Esophagus squamous epithelium (tissue), 5 donors: ENCODE data around the gene FBXL7. TPM values are rescaled to one million over a fixed set of nuclear protein-coding genes. Genes with fewer than 3 reads are reported as not detected.

Experiments
- DNase-seq: peaks from one replicate; lab custom pipeline; 2025; lab: John Stamatoyannopoulos, UW
- H3K27ac ChIP-seq, 4 donors: fragments of 200-600 bp; sonication (generic); one replicate each; pipeline ENCODE4 v1.5.1; 2016 to 2019; ENCODE audit warnings: mild to moderate bottlenecking in 1 of 4
- H3K27me3 ChIP-seq, 4 donors: fragments of 200-600 bp; sonication (generic); 1 replicate in 3 of 4; 2 replicates in 1 of 4; pipeline versions ENCODE4 v1.5.1 to v1.6.0; 2017 to 2021; ENCODE audit warnings: antibody characterized with exemption in 1 of 4
- H3K36me3 ChIP-seq, 3 donors: fragments of 200-600 bp; sonication (generic); one replicate each; pipeline ENCODE4 v1.5.1; 2016 to 2019
- H3K4me1 ChIP-seq, 3 donors: fragments of 200-600 bp; sonication (generic); one replicate each; pipeline ENCODE4 v1.5.1; 2017 to 2019
- H3K4me3 ChIP-seq, 4 donors: fragments of 200-600 bp; sonication (generic); 1 replicate in 3 of 4; 2 replicates in 1 of 4; pipeline ENCODE4 v1.5.1; 2016 to 2019; ENCODE audit warnings: mild to moderate bottlenecking in 2 of 4, moderate library complexity in 1 of 4
- H3K9me3 ChIP-seq, 3 donors: fragments of 200-600 bp; sonication (generic); one replicate each; pipeline ENCODE4 v1.5.1; 2016 to 2019
- POLR2A ChIP-seq, 4 donors: fragments of 450-650 bp; IDR thresholded peaks; one replicate each; pipeline ENCODE4 v1.6.1; 2017; ENCODE audit warnings: antibody characterized with exemption in 4 of 4, mild to moderate bottlenecking in 4 of 4, moderate library complexity in 3 of 4
- WGBS, 2 donors: methylation state at CpG; one replicate each; pipeline ENCODE4 v1.1.5; 2018; 5-methylcytosine and 5-hydroxymethylcytosine counted together
- intact Hi-C: fragments of 100-400 bp; cut with DNase I; formaldehyde crosslinking; loops from one replicate; pipeline ENCODE4 v1.15.0; 2022
- total RNA-seq, 4 donors: library from RNA; depleted of rRNA; stranded (reverse); fragments of >200 nt; gene quantifications; one replicate each; pipeline ENCODE4 v1.1.0, GENCODE V29; 2016
- TF ChIP-seq, protein P1 (sequence below), 6 experiments: fragments of 450-650 bp in 4 of 6; fragments of 200-600 bp in 2 of 6; sonication (generic) in 2 of 6; IDR thresholded peaks; one replicate each; pipeline ENCODE4 v1.5.1; 2016 to 2019; ENCODE audit warnings: antibody characterized with exemption in 6 of 6, mild to moderate bottlenecking in 4 of 6, moderate library complexity in 4 of 6
- donor health status: DM: yes; HTN: yes; CAD: no.

The FBXL7 gene
- total RNA-seq, 4 donors from 2014 or later, result 0.68 to 15.1 (median 2.8) TPM

- H3K4me1 ChIP-seq, result no peaks in the 10 kb centered on the region
- no peak overlapping the region for H3K27ac ChIP-seq
- intact Hi-C loops, result no loop called here
- DNase-seq, result no peak
- no peaks in the 10 kb centered on the region for H3K27me3 ChIP-seq
- TF ChIP-seq, protein P1, sequence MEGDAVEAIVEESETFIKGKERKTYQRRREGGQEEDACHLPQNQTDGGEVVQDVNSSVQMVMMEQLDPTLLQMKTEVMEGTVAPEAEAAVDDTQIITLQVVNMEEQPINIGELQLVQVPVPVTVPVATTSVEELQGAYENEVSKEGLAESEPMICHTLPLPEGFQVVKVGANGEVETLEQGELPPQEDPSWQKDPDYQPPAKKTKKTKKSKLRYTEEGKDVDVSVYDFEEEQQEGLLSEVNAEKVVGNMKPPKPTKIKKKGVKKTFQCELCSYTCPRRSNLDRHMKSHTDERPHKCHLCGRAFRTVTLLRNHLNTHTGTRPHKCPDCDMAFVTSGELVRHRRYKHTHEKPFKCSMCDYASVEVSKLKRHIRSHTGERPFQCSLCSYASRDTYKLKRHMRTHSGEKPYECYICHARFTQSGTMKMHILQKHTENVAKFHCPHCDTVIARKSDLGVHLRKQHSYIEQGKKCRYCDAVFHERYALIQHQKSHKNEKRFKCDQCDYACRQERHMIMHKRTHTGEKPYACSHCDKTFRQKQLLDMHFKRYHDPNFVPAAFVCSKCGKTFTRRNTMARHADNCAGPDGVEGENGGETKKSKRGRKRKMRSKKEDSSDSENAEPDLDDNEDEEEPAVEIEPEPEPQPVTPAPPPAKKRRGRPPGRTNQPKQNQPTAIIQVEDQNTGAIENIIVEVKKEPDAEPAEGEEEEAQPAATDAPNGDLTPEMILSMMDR (IDR thresholded peaks at IDR 0.05), result no peak
- TF ChIP-seq POLR2A (IDR thresholded peaks at IDR 0.05), result no peak
- H3K36me3 ChIP-seq, result no peaks in the 10 kb centered on the region
- H3K4me3 ChIP-seq, result no peak overlapping the region
- 56 to 59% methylated on average over 3 to 5 of the region's 5 CpGs for WGBS, 2 donors
- H3K9me3 ChIP-seq, result no peaks in the 10 kb centered on the region
Measured at GRCh38 chr5:15957124-15957523, 457.1 kb downstream of the FBXL7 start.

GRCh38 chr5:15959370-15960164 lies 459.6 kb downstream of the FBXL7 start:
- no peak for TF ChIP-seq POLR2A (IDR thresholded peaks at IDR 0.05)
- TF ChIP-seq, protein P1 (IDR thresholded peaks at IDR 0.05), result no peak
- no peaks in the 10 kb centered on the region for H3K9me3 ChIP-seq
- DNase-seq, result no peak
- no peaks in the 10 kb centered on the region for H3K36me3 ChIP-seq
- no peaks in the 10 kb centered on the region for H3K27me3 ChIP-seq
- 74 to 76% methylated on average over 7 of the region's 7 CpGs for WGBS, 2 donors
- H3K4me1 ChIP-seq, result no peaks in the 10 kb centered on the region
- H3K27ac ChIP-seq, result no peak overlapping the region
- no peak overlapping the region for H3K4me3 ChIP-seq
- intact Hi-C loops, result no loop called here

DNA sequence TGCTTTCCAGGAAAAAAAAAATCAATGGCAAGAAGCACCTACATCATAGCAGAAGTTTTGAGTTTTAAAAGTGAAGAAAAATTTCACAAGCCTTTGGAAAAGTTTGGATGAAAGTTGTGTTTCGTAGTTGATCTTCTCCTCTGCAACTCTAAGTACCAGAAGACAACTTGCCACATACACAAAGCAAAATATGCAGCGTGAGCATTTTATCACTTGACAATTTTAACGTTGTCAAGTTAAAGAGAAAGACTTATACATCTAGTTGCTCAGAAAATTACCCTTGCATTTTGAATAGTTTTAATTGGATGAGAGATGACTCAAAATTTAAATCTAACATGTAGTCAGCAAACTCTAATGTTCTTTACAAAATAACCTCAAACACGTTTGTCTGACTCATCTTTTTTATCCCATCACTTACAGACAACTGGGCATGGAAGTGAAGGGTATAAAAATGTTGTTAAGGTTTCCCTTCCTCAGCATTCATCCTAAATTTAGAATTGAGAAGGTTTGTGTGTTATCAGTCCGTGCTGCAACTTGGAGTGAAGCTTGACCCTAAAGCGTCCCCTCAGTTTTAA lies 466.2 kb downstream of the FBXL7 start:
- no peaks in the 10 kb centered on the region for H3K27me3 ChIP-seq
- no peaks in the 10 kb centered on the region for H3K9me3 ChIP-seq
- TF ChIP-seq, protein P1 (IDR thresholded peaks at IDR 0.05), result no peak
- TF ChIP-seq POLR2A (IDR thresholded peaks at IDR 0.05), result no peak
- intact Hi-C loops, result no loop called here
- DNase-seq, result no peak
- H3K27ac ChIP-seq, result no peak overlapping the region
- 45 to 58% methylated on average over 6 of the region's 6 CpGs for WGBS, 2 donors
- H3K36me3 ChIP-seq, result no peaks in the 10 kb centered on the region
- H3K4me1 ChIP-seq, result no peaks in the 10 kb centered on the region
- no peak overlapping the region for H3K4me3 ChIP-seq

DNA sequence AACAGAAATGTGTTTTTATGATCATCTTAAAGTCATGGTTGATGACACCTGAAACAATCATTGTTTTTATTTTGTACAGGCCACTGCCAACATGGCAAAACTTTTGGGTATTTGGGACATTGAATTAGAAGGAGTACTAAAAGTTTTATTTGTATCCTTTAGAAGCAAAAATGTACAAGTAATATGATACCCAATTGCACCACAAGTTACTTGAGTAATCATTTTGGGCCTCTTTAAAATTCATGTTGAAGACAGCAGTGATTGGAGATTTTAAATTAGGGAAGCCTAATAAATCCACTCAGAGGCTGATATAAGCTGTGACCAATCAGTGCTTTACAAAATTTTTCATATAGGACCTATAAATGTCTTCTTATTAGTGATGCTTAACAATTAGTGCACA lies 466.7 kb downstream of the FBXL7 start:
- TF ChIP-seq, protein P1 (IDR thresholded peaks at IDR 0.05), result no peak
- no peak for TF ChIP-seq POLR2A (IDR thresholded peaks at IDR 0.05)
- Histone ChIP-seq H3K36me3 (no peaks in the 10 kb centered on the region), H3K4me3 (no peak overlapping the region), H3K9me3 (no peaks in the 10 kb centered on the region), H3K4me1 (no peaks in the 10 kb centered on the region), H3K27ac (no peak overlapping the region), H3K27me3 (no peaks in the 10 kb centered on the region)
- intact Hi-C loops, result no loop called here
- DNase-seq, result no peak

DNA sequence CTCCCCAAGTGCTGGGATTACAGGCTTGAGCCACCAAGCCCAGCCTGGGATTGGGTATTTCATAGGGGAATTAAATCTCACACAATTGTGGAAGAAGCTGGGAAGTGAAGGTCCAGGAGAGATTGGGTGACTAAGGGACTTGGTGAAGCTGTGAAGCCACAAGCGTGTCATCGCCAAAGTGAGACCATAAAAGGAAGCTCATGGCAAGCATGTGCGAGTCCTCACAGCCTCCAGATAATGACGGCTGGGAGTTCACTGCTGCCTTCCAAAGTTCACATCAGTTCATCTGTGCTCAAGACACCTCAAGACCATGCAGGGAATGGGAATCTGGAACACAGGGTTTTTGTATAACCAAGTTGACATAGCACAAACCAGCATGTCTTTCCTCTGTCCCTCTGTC lies 469.0 kb downstream of the FBXL7 start:
- DNase-seq, result no peak
- intact Hi-C loops, result no loop called here
- Histone ChIP-seq H3K4me3 (no peak overlapping the region), H3K4me1 (no peaks in the 10 kb centered on the region), H3K27ac (no peak overlapping the region), H3K27me3 (no peaks in the 10 kb centered on the region), H3K9me3 (no peaks in the 10 kb centered on the region), H3K36me3 (no peaks in the 10 kb centered on the region)
- TF ChIP-seq, protein P1 (IDR thresholded peaks at IDR 0.05), result no peak
- TF ChIP-seq POLR2A (IDR thresholded peaks at IDR 0.05), result no peak
- 45 to 68% methylated on average over 4 of the region's 4 CpGs for WGBS, 2 donors
